Ishikawa (cell line): Measurements from ENCODE around the gene JMJD7.

Source experiments
- CEBPB ChIP-seq: IDR thresholded peaks from 2 replicates; pipeline ENCODE4 v1.6.1; 2012
- CREB1 ChIP-seq: IDR thresholded peaks from 2 replicates; pipeline ENCODE4 v1.6.1; 2012; ENCODE audit warnings: low read depth
- EGR1 ChIP-seq: IDR thresholded peaks from 2 replicates; pipeline ENCODE4 v1.6.1; 2012
- EP300 ChIP-seq: IDR thresholded peaks from 2 replicates; pipeline ENCODE4 v1.6.1; 2012; ENCODE audit warnings: borderline replicate concordance
- FOXM1 ChIP-seq: IDR thresholded peaks from 2 replicates; pipeline ENCODE4 v1.6.1; 2012; ENCODE audit warnings: low read depth, borderline replicate concordance
- MAX ChIP-seq: IDR thresholded peaks from 2 replicates; pipeline ENCODE4 v1.6.1; 2012
- NFIC ChIP-seq: IDR thresholded peaks from 2 replicates; pipeline ENCODE4 v1.6.1; 2012
- RAD21 ChIP-seq: IDR thresholded peaks from 2 replicates; pipeline ENCODE4 v1.6.1; 2012; ENCODE audit warnings: low read depth
- TAF1 ChIP-seq: IDR thresholded peaks from 2 replicates; pipeline ENCODE4 v1.6.1; 2012; ENCODE audit warnings: low read depth, mild to moderate bottlenecking
- TCF12 ChIP-seq: IDR thresholded peaks from 2 replicates; pipeline ENCODE4 v1.6.1; 2012; ENCODE audit warnings: low read depth
- TEAD4 ChIP-seq: IDR thresholded peaks from 2 replicates; pipeline ENCODE4 v1.6.1; 2012
- YY1 ChIP-seq: IDR thresholded peaks from 2 replicates; pipeline ENCODE4 v1.6.1; 2012; ENCODE audit warnings: low read depth
- ZBTB7A ChIP-seq: IDR thresholded peaks from 2 replicates; pipeline ENCODE4 v1.6.1; 2012; ENCODE audit warnings: low read depth
- TF ChIP-seq, protein P1 (sequence below): IDR thresholded peaks from 2 replicates; pipeline ENCODE4 v1.6.1; 2012; ENCODE audit warnings: low read depth, mild to moderate bottlenecking

GRCh38 chr15:41865490-41866055, 37.7 kb downstream of the JMJD7 start:
- no peak for TF ChIP-seq ZBTB7A
- no peak for TF ChIP-seq TAF1
- TF ChIP-seq CREB1: no peak
- TF ChIP-seq, protein P1, sequence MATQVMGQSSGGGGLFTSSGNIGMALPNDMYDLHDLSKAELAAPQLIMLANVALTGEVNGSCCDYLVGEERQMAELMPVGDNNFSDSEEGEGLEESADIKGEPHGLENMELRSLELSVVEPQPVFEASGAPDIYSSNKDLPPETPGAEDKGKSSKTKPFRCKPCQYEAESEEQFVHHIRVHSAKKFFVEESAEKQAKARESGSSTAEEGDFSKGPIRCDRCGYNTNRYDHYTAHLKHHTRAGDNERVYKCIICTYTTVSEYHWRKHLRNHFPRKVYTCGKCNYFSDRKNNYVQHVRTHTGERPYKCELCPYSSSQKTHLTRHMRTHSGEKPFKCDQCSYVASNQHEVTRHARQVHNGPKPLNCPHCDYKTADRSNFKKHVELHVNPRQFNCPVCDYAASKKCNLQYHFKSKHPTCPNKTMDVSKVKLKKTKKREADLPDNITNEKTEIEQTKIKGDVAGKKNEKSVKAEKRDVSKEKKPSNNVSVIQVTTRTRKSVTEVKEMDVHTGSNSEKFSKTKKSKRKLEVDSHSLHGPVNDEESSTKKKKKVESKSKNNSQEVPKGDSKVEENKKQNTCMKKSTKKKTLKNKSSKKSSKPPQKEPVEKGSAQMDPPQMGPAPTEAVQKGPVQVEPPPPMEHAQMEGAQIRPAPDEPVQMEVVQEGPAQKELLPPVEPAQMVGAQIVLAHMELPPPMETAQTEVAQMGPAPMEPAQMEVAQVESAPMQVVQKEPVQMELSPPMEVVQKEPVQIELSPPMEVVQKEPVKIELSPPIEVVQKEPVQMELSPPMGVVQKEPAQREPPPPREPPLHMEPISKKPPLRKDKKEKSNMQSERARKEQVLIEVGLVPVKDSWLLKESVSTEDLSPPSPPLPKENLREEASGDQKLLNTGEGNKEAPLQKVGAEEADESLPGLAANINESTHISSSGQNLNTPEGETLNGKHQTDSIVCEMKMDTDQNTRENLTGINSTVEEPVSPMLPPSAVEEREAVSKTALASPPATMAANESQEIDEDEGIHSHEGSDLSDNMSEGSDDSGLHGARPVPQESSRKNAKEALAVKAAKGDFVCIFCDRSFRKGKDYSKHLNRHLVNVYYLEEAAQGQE: no peak
- no peak for TF ChIP-seq RAD21
- TF ChIP-seq MAX: no peak
- TF ChIP-seq CEBPB: no peak
- no peak for TF ChIP-seq EGR1
- TF ChIP-seq FOXM1: no peak
- no peak for TF ChIP-seq YY1
- no peak for TF ChIP-seq EP300
- TF ChIP-seq TCF12: no peak
- TF ChIP-seq NFIC: no peak
- TF ChIP-seq TEAD4: no peak
